ENCODE results near the gene DMAP1.

DMAP1 gene

DNA sequence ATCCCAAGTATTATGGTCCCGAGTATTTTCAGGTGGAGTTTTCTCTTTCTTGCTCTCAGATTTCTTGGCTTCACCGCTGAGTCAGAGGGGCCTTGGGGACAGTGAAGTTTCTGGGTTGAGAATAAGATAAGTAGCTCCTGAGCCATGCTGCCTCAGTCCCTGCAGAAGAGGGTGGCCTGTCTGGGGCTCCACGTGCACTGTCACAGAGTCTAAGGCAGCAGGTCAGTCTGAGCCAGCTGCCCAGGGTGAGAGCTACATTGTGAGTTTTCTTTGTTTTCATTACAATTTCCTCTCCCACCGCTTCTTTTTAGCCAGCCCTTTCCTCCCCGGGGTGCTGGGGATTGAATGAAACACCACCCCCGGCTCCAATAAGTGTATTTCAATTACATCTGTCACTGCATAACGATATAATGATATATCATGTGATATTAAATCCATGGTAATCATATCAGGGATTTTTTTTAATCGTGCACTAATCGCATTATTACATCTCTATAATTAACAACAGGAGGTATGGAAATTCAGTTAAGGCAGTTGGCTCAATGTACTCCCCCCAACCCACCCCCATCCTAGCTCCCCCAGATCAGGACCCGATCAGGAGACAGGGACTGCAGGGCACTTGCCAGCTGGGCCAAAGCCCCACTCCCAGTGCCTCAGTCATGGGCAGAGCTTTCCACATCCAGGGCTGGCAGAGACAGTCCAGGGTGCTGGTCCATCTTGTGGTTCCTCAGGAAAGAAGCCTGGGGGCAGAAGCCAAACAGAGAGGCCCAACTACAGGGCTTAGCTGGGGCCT is 43.7 kb downstream of the DMAP1 start:
- DNase-seq: no peak

DNA sequence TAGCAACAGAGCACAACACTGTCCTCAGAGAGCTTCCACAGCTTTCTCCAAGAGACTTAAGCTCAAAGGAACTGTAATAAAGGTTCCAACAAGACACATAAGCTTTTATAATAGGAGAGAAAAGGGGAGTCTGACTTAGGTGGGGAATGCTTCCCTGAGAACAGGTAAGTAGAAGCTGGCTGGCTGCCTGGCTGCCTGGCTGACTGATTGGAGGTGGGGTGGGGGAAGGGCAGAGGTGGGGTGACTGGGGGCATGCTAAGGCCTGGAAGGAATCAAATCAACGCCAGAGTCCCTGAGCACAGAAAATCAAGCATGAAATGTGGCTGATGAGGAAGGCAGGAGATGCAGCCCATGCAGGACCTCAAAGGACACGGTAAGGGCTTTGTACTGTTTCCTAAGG is 45.8 kb downstream of the DMAP1 start:
- DNase-seq: no peak

DNA sequence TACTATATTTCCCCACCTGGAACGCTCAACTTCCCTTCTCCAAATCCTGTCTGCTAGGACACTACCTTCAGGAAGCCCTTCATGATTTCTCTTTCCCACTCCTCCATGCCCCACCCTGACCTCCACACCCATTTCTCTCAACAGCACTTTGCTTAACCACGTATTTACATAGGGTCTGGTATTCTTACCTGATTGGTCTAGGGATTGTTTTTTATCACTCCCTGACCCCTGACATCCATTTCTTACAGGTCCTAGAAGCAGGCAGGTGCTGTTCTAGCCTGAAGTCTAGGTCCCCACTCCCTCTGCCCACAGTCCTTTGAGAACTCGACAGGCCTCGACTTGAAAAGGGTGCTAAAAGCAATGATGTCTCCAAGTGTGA is 47.5 kb downstream of the DMAP1 start:
- no peak for DNase-seq

DNA sequence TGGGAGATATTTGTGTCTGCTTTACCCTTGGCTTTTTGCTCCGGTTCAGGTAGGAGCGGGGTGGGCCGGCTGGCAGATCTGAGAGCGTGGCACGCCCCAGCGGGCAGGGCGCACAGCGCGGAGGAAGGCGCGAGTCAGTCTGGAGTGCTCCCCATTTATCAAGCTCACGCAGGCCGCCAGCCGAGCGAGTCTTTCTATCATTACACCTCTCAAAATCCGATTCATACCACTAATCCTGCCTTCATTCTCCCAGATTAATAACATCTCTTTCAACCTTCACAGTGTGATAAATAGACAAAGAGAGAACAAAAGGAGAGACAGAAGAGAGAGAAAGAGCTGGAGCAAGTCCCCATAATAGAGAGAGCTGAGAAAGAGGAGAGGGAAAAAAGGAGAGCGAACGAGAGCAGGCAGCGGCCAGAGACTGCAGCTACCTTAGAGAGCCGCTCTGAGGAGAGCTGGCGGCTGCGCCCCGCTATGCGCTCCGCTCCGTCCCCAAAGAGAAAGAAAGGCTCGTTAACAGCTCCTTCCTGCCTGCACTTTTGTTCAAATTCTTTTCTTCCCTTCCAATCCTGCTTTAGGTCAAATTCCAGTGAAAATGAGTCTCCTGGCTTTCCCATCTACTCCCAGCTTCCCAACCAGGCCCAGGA is 48.0 kb downstream of the DMAP1 start:
- no peak for DNase-seq

DNA sequence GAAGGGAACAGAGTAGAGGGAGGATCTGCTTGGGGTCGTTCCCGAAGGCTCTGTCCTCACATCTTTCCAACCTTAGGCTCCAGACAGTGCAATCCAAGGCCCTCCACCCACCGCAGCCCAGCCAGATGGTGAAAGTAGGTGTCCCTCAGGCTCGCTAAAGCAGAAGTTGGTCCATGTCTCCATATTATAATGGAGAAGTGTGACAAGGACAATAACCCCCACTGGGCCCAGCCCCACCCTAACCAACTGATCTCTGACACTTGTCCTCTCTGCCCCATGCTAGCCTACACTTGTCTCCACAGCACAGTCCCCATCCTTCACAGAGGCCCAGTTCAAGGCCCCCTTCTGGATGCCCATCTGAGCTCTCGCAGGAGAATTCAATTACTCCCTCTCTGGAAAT is 48.7 kb downstream of the DMAP1 start:
- no peak for DNase-seq

DNA sequence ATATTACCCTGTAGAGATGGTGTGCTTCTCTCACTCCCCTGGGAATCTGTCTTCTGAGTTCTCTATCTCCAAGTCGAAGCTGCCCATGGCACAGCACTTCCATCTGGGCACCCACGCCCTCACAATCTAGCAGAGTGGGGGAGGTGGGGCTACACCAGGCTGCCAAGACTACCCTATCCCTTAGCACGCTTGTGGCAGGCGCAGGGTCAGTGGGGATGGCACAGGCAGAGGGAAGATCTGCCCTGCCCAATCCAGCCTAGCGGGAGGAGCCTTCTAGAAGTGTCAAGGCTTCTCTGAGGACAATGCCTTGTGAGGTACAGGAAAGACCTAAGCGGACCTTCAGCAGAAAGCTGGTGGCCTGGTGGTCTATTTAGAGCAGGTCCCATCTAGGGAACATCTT is 49.1 kb downstream of the DMAP1 start:
- DNase-seq: no peak

DNA sequence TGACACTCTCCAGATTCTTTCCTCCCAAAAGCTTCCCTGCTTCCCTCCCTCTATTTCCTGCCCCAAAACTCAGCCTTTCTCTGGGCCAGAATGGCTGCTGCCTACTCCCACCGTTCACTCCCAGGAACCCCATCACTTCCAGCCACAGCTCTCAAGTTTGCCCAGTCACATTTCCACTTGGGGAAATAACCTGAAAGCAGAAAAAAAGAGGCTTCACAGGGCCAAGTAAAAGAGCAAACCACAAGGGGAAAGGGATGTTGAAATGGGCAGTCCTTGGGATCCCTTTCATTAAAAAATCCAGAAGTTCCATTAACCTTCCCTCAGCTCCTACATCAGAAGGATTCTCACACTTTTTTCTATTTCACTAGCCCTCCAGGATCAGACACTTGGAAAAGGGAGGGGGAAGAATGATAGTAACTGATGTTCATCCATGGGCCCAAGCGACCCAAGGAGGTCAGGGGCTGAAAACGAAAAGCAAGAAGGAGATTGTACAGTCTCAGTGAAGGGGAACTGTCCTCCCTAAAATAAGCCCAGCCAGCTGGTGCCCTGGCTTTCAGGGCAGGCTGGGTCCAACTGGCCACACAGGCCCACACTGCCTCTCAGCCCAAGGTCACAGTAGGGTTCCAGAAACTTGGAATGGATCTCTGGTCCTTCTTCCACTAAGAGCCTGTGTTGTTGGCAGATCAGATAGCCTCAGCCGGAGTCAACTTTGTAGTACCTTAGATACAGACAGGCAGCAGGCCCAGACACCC is 49.7 kb downstream of the DMAP1 start:
- DNase-seq: no peak

DNA sequence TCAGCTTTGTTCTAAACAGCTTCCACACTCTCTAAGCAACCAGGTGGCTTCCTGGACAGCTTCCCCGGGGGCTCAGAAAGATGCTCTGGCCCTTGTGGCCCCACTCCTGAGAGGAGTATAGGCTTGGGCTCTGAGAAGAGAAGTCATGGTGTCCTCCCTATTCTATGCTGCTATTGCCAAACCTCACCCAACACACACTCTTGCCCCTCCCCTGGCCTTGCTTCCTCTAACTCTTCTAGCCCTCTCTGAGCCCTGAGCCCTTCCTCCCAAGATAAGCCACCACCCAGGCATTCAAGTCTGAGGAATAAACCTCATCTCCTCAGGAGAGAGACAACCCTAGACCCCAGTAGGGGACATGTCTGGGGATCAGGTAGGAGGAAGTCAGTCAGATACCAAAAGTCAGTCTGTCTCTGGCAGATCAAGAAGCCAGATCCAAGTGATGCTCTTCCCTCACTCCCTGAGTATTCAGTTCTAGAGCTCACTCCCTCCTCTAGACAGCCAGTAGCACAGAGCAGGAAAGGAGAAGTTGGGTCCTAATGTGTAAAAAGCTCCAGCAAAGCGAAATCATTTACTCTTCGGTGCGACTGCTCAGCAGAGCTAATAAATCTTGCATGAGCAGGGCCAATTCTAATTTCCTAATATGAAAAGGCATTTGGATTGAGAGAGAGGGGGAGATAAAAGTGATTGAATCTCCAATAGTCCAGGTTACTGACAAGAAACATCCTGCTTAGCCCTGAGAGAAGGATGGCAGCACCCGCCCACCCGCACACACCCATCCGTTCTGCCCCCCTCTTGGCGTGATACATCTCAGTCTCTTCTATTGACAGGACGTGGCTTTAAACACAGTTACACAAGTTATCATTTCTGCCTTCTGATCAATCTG is 50.5 kb downstream of the DMAP1 start:
- no peak for DNase-seq

DNA sequence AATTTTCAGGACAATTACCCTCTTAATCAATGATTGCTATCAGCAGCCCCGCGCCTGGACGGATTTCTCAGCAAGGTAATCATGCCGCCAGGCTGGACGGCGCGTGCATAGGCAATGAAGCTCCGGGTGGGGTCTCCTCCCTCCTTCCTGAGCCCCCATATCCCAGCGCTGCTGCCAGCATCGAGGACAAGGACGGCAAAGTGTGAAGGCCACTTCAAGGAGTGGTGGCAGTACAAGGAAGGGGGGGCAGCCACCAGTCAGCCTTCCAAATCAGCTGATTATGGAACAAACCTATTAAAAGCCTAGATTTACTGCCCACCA is 51.1 kb downstream of the DMAP1 start:
- no peak for DNase-seq

DNA sequence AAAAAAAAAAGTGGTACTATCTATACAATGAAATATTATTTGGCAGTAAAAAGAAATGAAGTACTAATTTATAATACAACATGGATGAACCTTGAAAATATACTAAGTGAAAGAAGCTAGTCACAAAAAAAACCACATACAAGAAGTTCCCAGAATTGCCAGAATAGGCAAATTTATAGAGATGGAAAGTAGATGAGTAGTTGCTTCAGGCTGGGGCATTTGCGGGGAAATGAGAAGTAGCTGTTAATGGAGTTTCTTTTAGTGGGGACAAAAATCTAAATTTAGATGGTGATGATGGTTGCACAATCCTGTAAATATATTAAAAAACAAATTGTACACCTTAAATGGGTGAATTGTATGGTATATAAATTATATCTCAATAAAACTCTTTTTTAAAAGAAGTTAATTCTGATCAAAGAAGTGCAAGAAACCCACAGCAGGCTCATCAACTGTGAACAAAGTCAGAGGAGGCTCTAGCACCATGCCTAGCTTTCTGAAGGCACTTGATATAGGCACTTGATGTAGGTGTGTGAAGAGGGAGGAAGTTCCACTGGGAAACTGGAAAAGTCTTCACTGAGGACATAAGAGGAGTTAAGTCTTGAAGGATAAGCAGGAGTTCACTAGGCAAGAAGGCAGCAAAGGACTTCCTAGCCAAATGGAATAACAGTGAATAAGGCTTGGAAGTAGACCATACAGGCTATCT is 52.5 kb downstream of the DMAP1 start:
- DNase-seq: no peak

DNA sequence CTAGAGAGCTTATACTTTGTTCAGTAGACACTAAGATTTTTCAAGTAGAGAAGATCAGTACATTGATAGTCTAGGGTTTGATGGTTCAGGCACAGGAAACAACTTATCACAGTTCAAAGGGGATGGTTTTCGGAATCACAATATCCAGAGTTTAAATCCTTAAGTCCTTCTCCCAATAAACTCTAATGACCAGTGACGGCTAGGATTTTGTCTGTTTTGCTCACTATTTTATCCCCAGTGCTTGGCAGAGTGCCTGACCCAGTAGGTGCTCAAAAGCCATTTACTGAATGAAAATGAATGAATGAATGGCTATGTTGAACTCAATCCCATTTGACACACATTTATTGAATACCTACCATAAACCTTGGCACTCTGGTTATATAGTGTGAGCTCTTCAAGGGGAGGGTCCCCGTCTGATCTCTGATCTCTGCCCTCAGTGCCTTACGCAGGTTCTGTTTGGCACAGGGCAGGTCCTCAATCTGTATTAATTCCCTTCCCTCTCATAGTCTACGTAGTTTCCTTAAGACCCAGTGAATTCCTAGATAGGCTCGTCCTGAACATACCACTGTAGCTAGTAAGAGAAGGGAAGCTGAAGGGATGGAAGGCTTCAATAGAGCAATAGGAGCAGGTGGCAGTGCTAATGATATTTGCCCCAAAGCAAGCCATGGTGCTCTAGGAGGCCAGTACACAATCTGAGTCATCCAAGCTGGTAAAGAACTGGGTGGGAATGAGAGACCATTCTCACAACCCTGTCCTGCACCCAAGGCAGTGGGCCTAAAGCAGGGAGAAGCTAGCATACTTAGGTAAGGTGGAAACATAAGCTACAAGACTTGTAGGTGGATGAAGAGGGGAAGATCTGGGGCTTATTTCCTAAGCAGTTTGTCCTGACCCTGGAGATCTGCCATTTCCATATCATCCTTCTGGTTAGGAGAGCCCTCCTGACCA is 53.4 kb downstream of the DMAP1 start:
- no peak for DNase-seq

DNA sequence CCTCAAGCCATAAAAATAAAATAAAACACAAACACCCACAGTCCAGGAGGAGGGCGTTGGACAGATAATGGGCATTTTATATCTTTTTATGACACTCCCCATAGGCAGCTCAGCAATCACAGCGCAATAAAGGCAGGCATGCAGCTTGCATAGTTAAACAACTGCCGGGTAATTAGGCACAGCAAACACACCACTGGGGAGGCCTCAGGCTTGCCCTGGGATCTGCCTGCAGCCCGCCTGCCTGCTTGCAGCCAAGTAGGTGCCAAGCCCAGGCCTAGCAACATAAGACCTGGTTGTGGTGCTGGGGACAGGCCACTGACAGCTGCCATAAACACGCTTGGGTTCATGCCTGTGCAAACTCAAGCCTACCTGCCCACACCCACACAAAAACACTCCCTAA is 54.2 kb downstream of the DMAP1 start:
- DNase-seq: no peak

DNA sequence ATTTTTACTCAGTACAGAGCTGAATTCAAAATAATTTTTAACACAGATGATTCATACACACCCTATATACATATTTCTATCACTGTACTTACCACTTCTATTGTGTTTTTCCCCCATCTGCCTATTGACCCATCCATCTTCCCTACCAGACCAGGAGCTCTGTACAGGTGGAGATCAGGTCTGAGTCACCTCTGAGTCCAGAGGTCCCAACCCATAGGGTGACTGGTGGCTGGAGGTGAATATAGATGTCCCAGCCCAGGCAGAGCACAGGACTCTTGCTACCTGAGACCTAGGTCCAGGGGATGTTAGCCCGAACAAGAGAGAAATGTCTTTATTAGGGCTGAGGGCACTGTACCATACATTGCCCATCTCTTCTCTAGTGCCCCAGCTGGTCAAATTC is 54.8 kb downstream of the DMAP1 start:
- no peak for DNase-seq

Data from NCI-H446 (cell line).